NCI-H1048 (cell line): ENCODE results near the gene FOXL1.

ENCODE experiments used
- DNase-seq: peaks from one replicate; lab custom pipeline; 2025; lab: John Stamatoyannopoulos, UW

FOXL1 gene

GRCh38 chr16:86605950-86606349, 27.6 kb downstream of the FOXL1 start:
- DNase-seq, result no peak

- no peak for DNase-seq
Observed at GRCh38 chr16:86608301-86608747, 30.0 kb downstream of the FOXL1 start.

- no peak for DNase-seq
Observed at GRCh38 chr16:86609115-86609514, 30.8 kb downstream of the FOXL1 start.

- DNase-seq, result no peak
Observed at GRCh38 chr16:86609661-86610060, 31.3 kb downstream of the FOXL1 start.

GRCh38 chr16:86610779-86611524, 32.6 kb downstream of the FOXL1 start:
- DNase-seq, result no peak

GRCh38 chr16:86611525-86611855, 33.1 kb downstream of the FOXL1 start:
- DNase-seq, result no peak

- no peak for DNase-seq
Observed at GRCh38 chr16:86611941-86612340, 33.6 kb downstream of the FOXL1 start.

GRCh38 chr16:86614699-86615098, 36.4 kb downstream of the FOXL1 start:
- no peak for DNase-seq

- no peak for DNase-seq
Observed at GRCh38 chr16:86616906-86617305, 38.6 kb downstream of the FOXL1 start.

- no peak for DNase-seq
Observed at GRCh38 chr16:86618431-86619238, 40.3 kb downstream of the FOXL1 start.

- DNase-seq, result no peak
Observed at GRCh38 chr16:86619239-86619794, 41.0 kb downstream of the FOXL1 start.

GRCh38 chr16:86620184-86620583, 41.8 kb downstream of the FOXL1 start:
- no peak for DNase-seq

GRCh38 chr16:86621966-86622365, 43.6 kb downstream of the FOXL1 start:
- DNase-seq, result no peak

- DNase-seq, result no peak
Observed at GRCh38 chr16:86622700-86623615, 44.6 kb downstream of the FOXL1 start.

- DNase-seq, result no peak
Observed at GRCh38 chr16:86625029-86625428, 46.7 kb downstream of the FOXL1 start.

- DNase-seq, result no peak
Observed at GRCh38 chr16:86625821-86626220, 47.5 kb downstream of the FOXL1 start.

- DNase-seq, result no peak
Observed at GRCh38 chr16:86626284-86626683, 47.9 kb downstream of the FOXL1 start.

- no peak for DNase-seq
Observed at GRCh38 chr16:86626966-86627365, 48.6 kb downstream of the FOXL1 start.

GRCh38 chr16:86628614-86629013, 50.3 kb downstream of the FOXL1 start:
- DNase-seq, result no peak

GRCh38 chr16:86630471-86630870, 52.1 kb downstream of the FOXL1 start:
- no peak for DNase-seq

- DNase-seq, result no peak
Observed at GRCh38 chr16:86631444-86631843, 53.1 kb downstream of the FOXL1 start.
